RWPE2 (cell line): Measurements from ENCODE around the gene PRR36.

Source experiments
- ATAC-seq: fragments of 200-7000 bp; cut with Tn5 transposase; 3 replicates; pipeline ENCODE4 v1.9.1; 2021; ENCODE audit warnings: low read depth
- DNase-seq: peaks from one replicate; pipeline ENCODE4 v3.0.0-alpha.2; 2020; ENCODE audit warnings: low spot score
- H3K27ac ChIP-seq: fragments of 450-650 bp; 2 replicates; pipeline ENCODE4 v1.5.1; 2017; ENCODE audit warnings: mild to moderate bottlenecking; ENCODE audit not compliant: poor library complexity, severe bottlenecking
- H3K27me3 ChIP-seq: fragments of 250-450 bp; sonication (Bioruptor Pico); 2 replicates; pipeline ENCODE4 v1.5.1; 2021; ENCODE audit warnings: mild to moderate bottlenecking, moderate library complexity; ENCODE audit not compliant: insufficient read depth, poor library complexity, severe bottlenecking
- H3K36me3 ChIP-seq: fragments of 250-450 bp; sonication (Bioruptor Pico); 2 replicates; pipeline ENCODE4 v1.5.1; 2020; ENCODE audit warnings: low read depth, mild to moderate bottlenecking, moderate library complexity
- H3K4me1 ChIP-seq: fragments of 250-450 bp; sonication (Bioruptor Pico); 2 replicates; pipeline ENCODE4 v1.5.1; 2021; ENCODE audit warnings: mild to moderate bottlenecking, moderate library complexity; ENCODE audit not compliant: insufficient read depth, poor library complexity, severe bottlenecking
- H3K4me3 ChIP-seq: fragments of 250-450 bp; sonication (Bioruptor Pico); 2 replicates; pipeline ENCODE4 v1.5.1; 2021; ENCODE audit warnings: mild to moderate bottlenecking, moderate library complexity; ENCODE audit not compliant: severe bottlenecking
- H3K9me3 ChIP-seq: fragments of 250-450 bp; sonication (Bioruptor Pico); 2 replicates; pipeline ENCODE4 v1.5.1; 2021; ENCODE audit warnings: mild to moderate bottlenecking, moderate library complexity; ENCODE audit not compliant: severe bottlenecking
- CTCF ChIP-seq: fragments of 450-650 bp; IDR thresholded peaks from one replicate; pipeline ENCODE4 v1.5.1; 2017; ENCODE audit warnings: mild to moderate bottlenecking, moderate library complexity; ENCODE audit not compliant: poor library complexity, severe bottlenecking

The PRR36 gene

GRCh38 chr19:7865262-7865911 lies 8.8 kb downstream of the PRR36 start:
- H3K27me3 ChIP-seq = no peaks in the 10 kb centered on the region
- H3K4me3 ChIP-seq = no peak overlapping the region
- no peak overlapping the region for H3K27ac ChIP-seq

GRCh38 chr19:7864690-7865074 lies 9.5 kb downstream of the PRR36 start:
- TF ChIP-seq CTCF = no peak
- H3K9me3 ChIP-seq = no peaks in the 10 kb centered on the region
- ATAC-seq (no peak), DNase-seq (no peak)
- H3K36me3 ChIP-seq = no peaks in the 10 kb centered on the region
- no peaks in the 10 kb centered on the region for H3K27me3 ChIP-seq
- no peak overlapping the region for H3K27ac ChIP-seq
- H3K4me3 ChIP-seq = no peak overlapping the region
- H3K4me1 ChIP-seq = no peaks in the 10 kb centered on the region

More at GRCh38 chr19:7865262-7865911, 8.8 kb downstream of the PRR36 start:
- ATAC-seq (no peak), DNase-seq (no peak)
- TF ChIP-seq CTCF = no peak
- Histone ChIP-seq H3K4me1 (no peaks in the 10 kb centered on the region), H3K36me3 (no peaks in the 10 kb centered on the region), H3K9me3 (no peaks in the 10 kb centered on the region)

- Histone ChIP-seq H3K27ac (no peak overlapping the region), H3K4me3 (no peak overlapping the region)
These were observed 10.1 kb downstream of the PRR36 start for GRCh38 chr19:7863971-7864689.

GRCh38 chr19:7863157-7863970 lies 10.8 kb downstream of the PRR36 start:
- TF ChIP-seq CTCF = no peak

More at GRCh38 chr19:7863971-7864689, 10.1 kb downstream of the PRR36 start:
- no peaks in the 10 kb centered on the region for H3K4me1 ChIP-seq
- H3K9me3 ChIP-seq = no peaks in the 10 kb centered on the region
- H3K36me3 ChIP-seq = no peaks in the 10 kb centered on the region
- no peaks in the 10 kb centered on the region for H3K27me3 ChIP-seq
- ATAC-seq (no peak), DNase-seq (peak; percentile 45)
- no peak for TF ChIP-seq CTCF

More at GRCh38 chr19:7863157-7863970, 10.8 kb downstream of the PRR36 start:
- Histone ChIP-seq H3K4me1 (no peaks in the 10 kb centered on the region), H3K27ac (no peak overlapping the region), H3K4me3 (no peak overlapping the region), H3K27me3 (no peaks in the 10 kb centered on the region), H3K36me3 (no peaks in the 10 kb centered on the region), H3K9me3 (no peaks in the 10 kb centered on the region)
- ATAC-seq (no peak), DNase-seq (no peak)
